HG03159 (cell line): ENCODE measurements around the gene ITPR1.

Experiments
- ATAC-seq: cut with Tn5 transposase; IDR thresholded peaks from one replicate; pipeline ENCODE4 v1.9.1; 2021; ENCODE audit warnings: mild to moderate bottlenecking, moderate library complexity; ENCODE audit not compliant: unreplicated experiment

The ITPR1 gene

GRCh38 chr3:4529876-4530588 is 36.9 kb downstream of the ITPR1 start:
- ATAC-seq, result no peak

- ATAC-seq, result no peak
Measured at GRCh38 chr3:4531478-4532025, 38.4 kb downstream of the ITPR1 start.

GRCh38 chr3:4532535-4533112 is 39.5 kb downstream of the ITPR1 start:
- no peak for ATAC-seq

- no peak for ATAC-seq
Measured at GRCh38 chr3:4533489-4534443, 40.6 kb downstream of the ITPR1 start.

- no peak for ATAC-seq
Measured at GRCh38 chr3:4534906-4535305, 41.8 kb downstream of the ITPR1 start.

GRCh38 chr3:4536260-4536659 is 43.1 kb downstream of the ITPR1 start:
- ATAC-seq, result no peak

- no peak for ATAC-seq
Measured at GRCh38 chr3:4540267-4540666, 47.1 kb downstream of the ITPR1 start.

- no peak for ATAC-seq
Measured at GRCh38 chr3:4543110-4543509, 50.0 kb downstream of the ITPR1 start.

- no peak for ATAC-seq
Measured at GRCh38 chr3:4546346-4547178, 53.4 kb downstream of the ITPR1 start.

GRCh38 chr3:4547799-4548198 is 54.7 kb downstream of the ITPR1 start:
- no peak for ATAC-seq

- no peak for ATAC-seq
Measured at GRCh38 chr3:4548356-4548755, 55.2 kb downstream of the ITPR1 start.

- no peak for ATAC-seq
Measured at GRCh38 chr3:4548780-4549179, 55.6 kb downstream of the ITPR1 start.

- no peak for ATAC-seq
Measured at GRCh38 chr3:4549896-4550295, 56.7 kb downstream of the ITPR1 start.

- no peak for ATAC-seq
Measured at GRCh38 chr3:4551051-4551711, 58.0 kb downstream of the ITPR1 start.

GRCh38 chr3:4551794-4552442 is 58.8 kb downstream of the ITPR1 start:
- no peak for ATAC-seq

- ATAC-seq, result no peak
Measured at GRCh38 chr3:4552811-4553210, 59.7 kb downstream of the ITPR1 start.

GRCh38 chr3:4561661-4562060 is 68.5 kb downstream of the ITPR1 start:
- no peak for ATAC-seq

- ATAC-seq, result no peak
Measured at GRCh38 chr3:4562595-4562994, 69.4 kb downstream of the ITPR1 start.

GRCh38 chr3:4564270-4564669 is 71.1 kb downstream of the ITPR1 start:
- ATAC-seq, result no peak
